ENCODE data around the gene EOLA1. TPM values are rescaled to one million over a fixed set of nuclear protein-coding genes. Genes with fewer than 3 reads are reported as not detected.

Gene EOLA1
- total RNA-seq = 8.9 and 14.4 TPM in 2 replicates

GRCh38 chrX:149540621-149541520, at the start of gene EOLA1:
Gene EOLA1, plus strand, starts transcription at chrX:149541012. Its CDS starts 4,619 bp downstream, at chrX:149545631.

GRCh38 chrX:149504915-149505651, 35.7 kb upstream of the EOLA1 start, which contains the start of gene IDS:
Gene IDS, minus strand, starts transcription at chrX:149505306. Its CDS starts 169 bp downstream, at chrX:149505137.

DNA sequence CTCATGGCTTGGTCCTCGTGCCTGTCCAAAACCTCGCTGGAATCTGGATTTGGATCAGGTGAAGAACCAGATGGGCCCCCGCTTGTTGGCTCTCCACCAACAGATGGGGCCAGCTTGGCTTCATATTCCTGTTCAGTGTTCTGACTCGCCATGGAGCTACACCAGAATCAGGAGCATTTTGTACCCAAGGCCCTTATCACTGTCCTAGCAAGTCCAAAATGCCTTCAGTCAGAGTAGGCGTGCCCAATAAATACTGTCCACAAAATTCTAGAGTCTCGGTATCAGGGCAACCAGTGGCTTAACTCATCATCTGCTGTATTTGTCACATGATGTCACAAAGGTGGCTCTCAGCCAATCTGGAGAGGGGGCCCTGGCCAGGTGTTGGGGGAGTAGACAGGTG, 8.9 kb downstream of the EOLA1 start, which contains the start of gene HSFX3:
Gene HSFX3, minus strand, starts transcription at position 224 of the 400 bp plus-strand sequence. Its CDS starts 72 bp downstream, at position 152.

DNA sequence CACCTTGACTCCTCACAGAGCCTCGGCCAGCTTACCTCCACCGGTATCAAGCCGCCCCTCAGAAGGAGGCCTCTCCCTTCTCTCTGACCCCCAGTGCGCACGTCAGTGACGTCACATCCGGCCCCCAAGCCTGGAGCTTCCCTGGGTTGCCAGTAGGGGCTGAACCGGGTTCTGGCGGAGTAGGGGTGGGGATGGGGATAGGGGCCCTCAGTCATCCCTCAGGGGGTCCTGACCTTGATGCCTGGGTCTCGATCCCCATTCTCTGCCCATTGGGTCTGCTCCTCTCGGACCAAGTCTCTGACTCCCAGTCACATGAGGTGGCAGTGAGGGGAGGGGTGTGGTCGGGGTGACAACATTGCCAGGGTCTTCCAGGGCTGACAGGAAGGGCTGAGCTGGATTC, 46.5 kb downstream of the EOLA1 start, which contains the start of gene MAGEA9B:
Gene MAGEA9B, minus strand, starts transcription at position 101 of the 400 bp plus-strand sequence. CDS start 4,280 bp downstream, outside the sequence.

GRCh38 chrX:149595214-149595613, 54.4 kb downstream of the EOLA1 start, which contains the start of gene HSFX2:
Gene HSFX2, minus strand, starts transcription at chrX:149595314. Its CDS starts 614 bp downstream, at chrX:149594700.

Other genes with a start within 250 kb of the EOLA1 start
- 20.2 and 40.1 TPM in 2 replicates for gene IDS, start 35.7 kb upstream of the EOLA1 start, total RNA-seq
- not detected in 2 replicates for gene HSFX3, start 8.9 kb downstream of the EOLA1 start, total RNA-seq
- gene MAGEA9B, start 46.4 kb downstream of the EOLA1 start, total RNA-seq = not detected in 2 replicates
- gene HSFX2, start 54.3 kb downstream of the EOLA1 start, total RNA-seq = not detected in 2 replicates
- 9.8 and 12.2 TPM in 2 replicates for gene TMEM185A, start 90.8 kb downstream of the EOLA1 start, total RNA-seq
- not detected in 2 replicates for gene MAGEA11, start 171.0 kb downstream of the EOLA1 start, total RNA-seq
- gene HSFX1, start 233.1 kb downstream of the EOLA1 start, total RNA-seq = 0.18 and 0.86 TPM in 2 replicates
- gene MAGEA9, start 240.9 kb downstream of the EOLA1 start, total RNA-seq = not detected in 2 replicates

Data from myometrial cell (primary cell).